Stimulated activated CD4-positive, alpha-beta T cell treated with anti-CD3 and anti-CD28 coated beads, TNF-alpha, amount 100 ng/mL, for 4 hours (primary cell): ENCODE measurements around the gene MLLT10.

Experiments
- DNase-seq, 3 experiments: peaks; one replicate each; pipeline ENCODE4 v3.0.0-alpha.2; 2020; ENCODE audit warnings: low read depth in 3 of 3

The MLLT10 gene

DNA sequence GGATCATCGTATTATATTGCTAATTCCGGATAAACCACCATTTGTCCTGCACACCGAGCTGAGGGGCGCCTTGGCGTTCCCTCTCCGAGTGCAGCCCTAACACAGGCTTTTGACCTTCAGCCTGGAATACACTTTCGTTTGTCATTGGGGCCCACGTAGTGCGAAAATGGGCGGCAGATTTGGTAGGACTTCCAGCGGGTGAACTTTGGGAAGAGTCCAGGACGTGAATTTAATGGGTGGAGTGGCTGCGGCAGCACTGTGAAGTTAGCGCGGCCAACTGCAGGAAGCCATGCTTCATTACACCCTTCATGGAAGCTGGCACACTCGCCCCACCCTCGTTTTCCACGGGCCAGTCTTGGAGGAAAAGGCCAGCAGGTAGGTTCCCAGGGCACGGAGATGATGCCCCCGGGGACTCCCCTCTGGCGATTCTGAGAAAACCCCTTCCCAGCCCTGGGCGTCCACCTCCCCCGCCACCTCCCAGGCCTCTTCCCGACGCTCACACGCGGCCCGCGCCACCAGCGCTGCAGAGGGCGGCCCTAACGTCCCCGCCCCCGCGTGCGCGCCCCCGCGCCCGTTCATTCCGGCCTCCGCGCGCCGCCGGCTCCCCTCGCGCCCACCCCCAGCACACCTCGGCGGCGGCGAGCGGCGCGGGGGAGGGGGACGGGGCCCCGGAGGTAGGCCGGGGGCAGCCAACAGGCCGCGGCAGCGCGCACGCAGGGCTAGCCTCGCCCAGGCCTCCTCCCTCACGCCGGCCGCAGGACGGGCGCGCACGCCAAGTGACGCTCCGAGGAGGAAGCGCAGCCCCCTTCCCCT, at the start of gene MLLT10:
MLLT10 (plus strand) TSS at position 766 of the 813 bp plus-strand sequence. CDS start 413 bp downstream, outside the sequence.
- peak; percentile 75 to 85 (median 81) for DNase-seq

DNA sequence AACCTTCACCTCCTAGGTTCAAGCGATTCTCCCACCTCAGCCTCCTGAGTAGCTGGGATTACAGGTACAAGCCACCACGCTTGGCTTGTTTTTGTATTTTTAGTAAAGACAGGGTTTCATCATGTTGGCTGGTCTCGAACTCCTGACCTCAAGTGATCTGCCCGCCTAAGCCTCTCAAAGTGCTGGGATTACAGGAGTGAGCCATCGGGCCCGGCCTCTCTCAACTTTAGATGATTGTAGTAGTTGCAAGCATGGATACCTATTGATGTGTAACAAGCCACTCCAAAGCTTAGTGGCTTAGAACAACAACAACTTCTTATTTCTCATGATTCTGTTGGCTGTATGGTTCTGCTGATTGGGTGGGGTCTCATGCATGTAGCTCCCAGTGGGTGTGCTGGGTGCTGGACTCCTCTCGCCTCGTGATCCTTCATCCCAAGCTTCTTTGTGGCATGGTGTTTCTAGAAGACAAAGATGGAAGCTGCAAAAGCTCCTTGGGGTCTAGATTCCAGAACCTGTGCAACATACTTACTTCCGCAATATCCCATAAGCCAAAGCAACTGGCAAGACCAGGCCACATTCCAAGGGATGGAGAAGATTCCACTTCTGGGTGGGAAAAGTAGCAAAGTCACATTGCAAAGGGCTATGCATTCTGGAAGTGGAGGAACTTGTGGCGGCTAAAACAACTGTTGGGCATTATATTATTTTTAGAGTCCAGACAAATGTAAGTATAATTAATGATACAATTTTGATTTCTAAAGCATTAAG, 46.4 kb upstream of the MLLT10 start:
- no peak for DNase-seq

DNA sequence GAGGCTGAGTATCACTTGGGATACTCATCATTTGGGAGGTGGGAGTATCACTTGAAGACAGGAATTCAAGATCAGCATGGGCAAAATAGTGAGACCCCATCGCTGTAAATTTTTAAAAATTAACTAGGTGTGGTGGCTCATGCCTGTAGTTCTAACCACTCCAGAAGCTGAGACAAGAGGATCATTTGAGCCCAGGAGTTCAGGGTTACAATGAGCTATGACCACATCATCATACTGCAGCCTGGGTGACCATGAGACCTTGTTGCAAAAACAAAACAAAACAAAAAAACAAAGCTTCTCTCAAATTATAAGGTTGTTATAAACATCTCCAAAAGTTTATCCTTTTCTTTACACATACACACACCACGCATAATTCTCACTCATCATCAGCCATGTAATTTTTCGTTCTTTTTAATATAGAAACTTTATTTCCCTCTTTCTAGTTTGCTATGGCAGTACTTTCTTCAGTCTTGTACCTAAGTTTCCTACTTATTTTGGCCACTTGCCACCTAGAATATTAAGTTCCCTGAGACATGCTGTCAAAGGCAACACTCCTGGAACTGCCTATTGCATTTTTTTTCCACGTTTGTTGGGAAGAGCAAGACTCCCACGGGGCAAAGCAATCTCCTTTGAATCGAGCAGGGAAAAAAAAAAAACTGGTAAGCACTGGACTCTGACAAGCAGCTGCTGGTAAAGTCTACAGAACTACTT, 45.6 kb upstream of the MLLT10 start:
- no peak for DNase-seq

DNA sequence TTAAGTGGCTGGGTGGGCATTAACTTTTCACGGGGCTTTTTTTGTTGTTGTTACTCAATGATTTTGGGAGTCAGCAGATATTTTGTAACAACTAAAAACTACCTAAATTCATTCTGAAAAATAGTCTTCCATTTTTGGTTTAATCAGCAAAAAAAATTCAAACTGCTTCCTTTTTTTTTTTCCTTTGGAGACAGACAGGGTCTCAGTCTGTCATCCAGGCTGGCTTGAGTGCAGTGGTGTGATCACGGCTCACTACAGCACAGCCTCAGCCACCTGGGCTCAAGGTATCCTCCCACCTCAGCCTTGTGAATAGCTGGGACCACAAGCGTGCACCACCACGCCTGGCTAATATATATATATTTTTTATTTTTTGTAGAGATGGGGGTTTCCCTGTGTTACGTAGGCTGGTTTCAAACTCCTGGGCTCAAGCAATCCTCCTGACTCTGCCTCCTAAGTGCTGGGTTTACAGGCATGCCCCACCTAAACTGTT, 45.0 kb upstream of the MLLT10 start:
- no peak for DNase-seq

DNA sequence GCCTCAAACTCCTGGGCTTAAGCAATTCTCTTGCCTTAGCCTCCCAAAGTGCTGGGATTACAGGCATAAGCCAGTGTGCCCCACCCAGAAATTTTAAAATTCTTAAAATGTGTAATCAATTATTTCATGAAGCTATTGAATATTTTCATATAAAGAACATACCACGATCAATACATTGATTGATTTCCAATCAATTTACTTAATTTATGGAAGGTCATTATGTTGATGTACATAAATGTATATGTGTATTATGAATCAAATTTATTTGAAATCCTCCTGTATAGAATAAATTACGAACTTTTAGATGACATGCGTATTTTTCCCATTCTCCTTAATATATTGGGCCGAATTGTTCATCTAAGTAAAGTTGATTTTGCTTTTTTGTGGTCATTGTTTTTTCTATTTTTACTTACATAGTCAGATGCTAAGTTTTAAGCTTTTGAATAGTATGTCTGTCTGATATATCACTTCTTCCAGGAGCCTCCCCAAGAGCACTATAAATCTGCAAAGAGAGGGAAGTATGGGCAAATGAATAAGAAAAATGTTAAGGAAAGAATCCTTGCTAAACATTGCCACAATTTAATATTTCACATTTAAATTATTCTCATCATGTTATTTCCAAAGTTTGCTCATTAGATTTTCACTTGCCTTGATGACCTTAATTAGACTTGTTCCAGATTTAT, 43.9 kb upstream of the MLLT10 start:
- DNase-seq: no peak

DNA sequence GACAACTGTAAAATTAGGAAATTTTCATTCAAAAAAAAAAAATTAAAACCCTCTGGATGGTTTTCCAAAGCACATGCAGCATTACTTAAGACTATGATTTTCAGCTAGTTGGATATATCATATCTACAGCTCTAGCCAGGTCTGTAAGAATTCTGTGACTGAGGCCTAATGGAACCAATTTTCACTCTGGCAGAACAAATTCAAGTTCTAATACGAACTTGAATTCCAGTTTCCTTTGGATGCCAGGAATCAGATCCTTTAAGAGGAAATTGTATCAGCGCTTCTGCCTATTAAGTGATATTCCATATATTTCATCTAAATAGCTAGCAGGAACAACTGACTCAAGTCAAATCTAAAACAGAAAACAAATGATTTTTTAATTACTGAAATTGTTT, 43.3 kb upstream of the MLLT10 start:
- no peak for DNase-seq

DNA sequence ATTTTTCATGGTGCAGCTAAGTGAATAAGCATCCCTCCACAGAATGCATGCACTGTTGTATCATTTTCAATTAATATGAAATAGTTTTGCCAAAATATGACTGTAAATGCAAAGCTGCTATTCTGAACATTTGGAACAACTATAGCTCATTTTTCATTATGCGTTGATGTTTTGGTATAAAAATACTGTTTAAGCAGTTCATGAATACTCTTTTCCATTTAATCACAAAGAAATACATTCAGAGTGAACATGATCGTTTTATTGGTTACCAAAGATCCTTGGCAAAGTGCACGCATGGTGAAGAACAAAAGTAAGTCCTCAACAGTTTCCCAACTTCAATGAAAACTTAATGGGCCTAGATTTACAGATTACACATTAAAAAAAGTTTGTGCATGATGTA, 41.6 kb upstream of the MLLT10 start:
- DNase-seq: no peak

DNA sequence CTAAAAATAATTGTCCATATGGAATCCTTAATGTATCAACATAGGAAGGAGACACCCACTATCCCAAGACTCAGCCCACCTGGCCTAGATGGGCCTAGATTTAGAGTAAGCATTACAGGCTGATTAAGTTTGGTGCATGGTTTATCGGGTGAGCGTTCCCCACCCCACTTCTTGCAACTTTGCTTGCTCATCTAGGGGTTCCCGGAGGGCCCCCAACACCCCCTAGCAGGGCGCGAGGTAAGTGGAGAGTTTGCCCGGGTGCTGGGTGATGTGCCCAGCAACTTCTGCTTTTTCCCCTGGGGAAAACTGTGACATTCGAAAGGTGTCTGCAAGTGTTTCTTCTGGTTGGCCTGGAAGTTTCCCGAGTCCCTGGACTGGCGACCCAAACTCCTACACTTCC, 40.2 kb upstream of the MLLT10 start:
- DNase-seq: no peak

DNA sequence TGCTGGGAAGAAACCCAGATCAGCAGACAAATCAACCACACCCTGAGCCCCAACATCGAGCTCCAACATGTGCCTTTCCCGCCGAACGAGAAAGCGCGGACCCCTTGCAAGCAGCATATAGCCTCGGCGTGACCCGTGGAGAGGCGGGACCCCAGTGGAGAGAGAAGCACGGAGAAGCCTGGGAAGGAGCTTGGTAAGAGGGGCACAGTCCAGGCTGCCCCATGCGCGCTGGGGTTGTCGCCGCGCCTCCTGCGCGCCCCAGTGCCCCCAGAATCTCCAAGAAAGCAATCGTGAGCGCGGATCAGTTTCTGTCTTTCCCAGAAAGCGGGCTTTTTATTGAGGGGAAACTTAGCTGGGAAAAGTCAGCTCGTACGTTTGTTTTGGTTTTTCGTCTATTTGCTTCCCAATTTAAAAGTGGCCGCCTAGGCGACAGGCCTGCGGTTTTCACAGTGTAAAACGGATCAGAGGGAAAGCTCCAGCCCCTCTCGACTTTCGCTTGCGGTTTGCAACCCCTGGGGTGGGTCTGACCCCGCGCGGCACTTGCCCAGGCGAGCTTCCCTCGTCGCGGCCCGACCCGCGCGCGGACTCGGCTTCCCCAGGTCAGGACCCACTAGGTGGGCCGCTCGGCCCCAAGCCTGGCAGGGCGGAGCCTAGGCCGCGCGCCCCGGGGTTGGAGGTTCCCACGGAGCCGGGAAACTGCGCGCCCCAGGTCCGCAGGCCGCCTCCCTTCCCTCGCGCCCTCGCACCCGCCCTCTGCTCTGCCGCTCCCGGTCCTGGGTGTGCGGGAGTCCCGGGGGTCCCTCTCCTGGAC, 39.6 kb upstream of the MLLT10 start:
- no peak for DNase-seq

DNA sequence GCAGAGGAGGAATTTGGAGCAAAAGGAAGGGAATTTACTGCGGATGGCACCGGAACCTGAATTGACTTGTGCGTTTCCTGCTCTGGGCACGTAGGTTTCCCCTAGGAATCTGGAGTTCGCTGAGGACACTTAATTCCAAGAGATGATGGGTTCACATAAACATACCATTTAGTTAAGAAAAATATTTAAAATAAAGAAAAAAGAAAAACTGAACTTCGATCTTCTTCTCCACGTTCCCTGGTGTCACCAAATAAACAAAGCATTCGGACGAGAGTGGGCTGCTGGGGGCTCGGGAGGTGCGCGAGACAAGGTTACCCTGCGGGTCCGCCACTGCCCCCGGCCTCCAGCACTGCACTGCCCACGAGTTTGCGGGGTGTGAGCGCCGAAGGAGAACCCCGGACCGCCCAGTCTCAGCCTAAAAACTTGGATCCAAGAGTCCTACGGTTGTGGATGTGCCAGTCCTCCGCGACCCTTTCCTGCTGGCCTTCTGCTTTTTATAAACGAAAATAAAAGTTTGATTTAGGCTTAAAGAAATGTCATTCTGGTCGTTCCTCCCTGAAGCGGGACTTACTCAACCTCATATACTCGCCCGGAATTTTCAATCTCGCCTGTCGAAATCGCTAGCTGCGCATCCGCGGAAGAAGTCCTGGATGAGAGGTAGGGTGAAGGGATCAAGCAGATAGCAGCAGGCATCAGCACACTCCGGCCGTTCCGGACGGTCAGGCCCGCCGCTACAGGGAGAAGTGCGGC, 38.9 kb upstream of the MLLT10 start:
- no peak for DNase-seq

DNA sequence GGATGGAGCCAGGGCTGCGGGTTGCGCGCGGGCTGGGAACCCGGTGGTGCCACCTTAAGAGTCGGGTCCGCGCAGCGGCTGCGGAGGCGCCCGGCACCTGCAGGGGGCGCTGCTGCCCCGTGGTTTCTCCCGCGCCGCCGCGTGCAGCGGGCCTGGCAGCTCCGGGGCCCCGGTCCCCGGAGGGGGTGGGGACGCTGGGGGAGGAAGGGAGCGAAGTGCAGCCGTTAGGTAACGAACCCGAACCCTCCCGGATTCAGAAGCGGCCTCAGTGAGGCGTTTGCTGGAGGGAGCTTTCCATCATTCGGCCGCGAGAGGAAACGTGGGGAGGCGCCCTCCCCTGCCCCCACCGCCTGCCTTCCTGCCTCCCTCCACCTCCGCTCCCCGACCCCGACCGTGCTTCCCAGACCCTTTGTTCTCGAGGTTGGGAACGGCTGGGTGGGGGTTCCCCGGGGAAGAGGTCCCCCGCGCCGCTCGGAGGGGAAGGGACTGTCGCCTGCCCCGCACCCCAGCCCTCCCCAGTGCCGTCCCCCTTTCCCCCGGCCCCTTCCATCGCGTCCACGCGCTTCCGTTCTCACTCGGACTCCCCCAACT, 38.2 kb upstream of the MLLT10 start:
- DNase-seq: peak; percentile 79 to 82 (median 80)

DNA sequence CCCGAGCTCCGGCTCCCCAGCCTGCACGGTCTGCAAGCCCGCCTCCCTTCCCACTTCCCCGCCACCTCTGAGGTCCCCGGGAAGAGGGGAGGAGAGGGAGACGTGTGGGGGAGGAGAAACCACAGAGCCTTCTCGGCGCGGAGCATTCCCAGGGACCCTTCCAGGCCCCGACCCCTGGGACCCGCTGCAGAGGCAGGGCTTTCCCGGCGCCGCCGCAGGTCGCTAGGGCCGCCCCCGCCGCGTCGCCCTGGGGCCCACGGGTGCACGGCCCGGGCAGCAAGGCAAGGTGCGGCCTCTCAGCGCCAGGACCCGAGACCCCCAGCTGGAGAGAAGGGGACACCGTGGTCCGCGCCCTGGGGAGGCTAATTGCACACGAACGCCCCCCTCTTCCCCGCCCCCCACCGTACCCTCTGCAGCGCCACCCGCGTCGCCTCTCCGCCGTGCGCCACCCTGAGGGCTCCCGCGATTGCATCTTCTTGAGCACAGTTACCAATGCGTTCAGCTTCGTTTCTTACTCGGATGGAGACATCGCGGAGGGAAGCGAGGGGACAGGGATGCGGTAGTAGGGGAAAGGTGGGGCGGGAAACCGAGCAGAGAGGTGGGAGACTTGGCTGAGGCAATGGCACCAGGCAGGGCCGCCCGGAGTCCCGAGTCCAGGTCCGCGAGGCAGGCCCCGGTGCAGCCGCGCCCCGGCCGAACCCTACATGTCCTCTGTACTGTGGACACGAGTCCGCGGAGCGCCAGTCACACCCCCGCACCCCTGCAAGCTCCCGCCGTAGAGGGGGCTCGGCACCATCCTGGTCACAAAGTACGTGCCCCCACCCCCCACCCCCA, 37.5 kb upstream of the MLLT10 start:
- no peak for DNase-seq

DNA sequence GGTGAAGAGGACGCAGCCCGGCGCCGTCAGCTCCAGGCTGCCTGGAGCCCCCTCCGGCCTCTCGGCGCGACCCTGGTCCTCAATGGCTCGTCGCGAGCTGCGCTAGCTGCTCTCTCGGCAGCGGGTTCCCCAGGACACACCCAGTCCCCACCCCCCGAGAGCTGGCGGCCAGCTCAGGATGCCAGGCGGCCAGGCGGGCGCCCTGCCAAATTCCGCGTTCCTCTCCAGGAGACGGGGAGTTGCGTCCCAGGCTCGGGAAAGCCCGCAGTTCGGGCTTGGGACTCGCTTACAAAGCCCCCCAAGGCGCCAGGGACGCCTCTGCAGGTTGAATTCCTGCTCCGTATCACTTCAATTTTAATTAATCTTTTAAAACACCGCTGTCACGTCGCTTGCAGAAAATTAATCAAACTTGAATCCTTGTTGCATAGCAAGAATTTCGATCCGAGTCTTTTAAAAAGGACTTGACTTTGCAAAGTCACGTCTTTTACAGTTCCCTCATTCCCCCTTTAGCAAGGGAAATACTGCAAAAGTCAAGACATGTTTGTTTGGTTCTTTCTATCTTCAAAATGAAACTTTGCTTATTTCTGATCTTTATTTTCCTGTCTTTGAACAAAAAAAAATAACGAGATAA, 36.7 kb upstream of the MLLT10 start:
- DNase-seq: no peak

DNA sequence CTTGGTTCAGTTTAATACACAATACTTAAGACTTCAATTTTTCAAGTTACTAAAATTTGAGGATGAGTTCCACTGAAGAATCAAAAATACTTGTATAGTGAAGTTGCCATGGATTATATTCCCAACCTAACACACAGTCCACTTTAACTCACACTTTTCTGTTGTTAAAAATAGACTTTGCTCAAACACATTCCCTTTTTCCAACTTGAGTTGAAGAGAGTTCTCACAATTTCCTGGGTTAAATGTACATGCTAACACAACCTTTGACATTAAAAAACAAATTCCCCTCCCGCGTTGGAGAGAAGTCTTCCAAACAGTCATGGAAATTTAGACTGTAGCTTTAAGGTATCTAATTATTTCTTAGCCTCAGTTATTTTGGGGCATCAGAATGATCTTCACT, 35.7 kb upstream of the MLLT10 start:
- DNase-seq: no peak

DNA sequence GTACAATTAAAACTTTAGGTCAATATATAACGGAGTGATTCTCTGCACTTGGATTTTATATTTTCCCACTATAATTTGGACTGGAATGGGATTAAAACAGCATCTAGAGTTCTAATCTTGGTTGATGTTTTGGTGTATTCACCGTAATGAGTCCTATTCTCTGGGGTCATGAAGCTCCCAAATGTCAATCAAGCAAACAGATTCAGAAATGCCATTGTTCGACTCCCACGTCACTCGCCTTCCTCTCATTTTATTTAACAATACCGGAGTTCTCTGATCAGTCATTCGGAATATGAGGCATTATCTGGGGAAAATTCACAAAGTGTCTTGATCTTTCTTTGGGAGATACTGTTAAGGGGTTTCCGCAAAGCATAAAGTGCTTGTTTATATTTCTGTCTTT, 35.0 kb upstream of the MLLT10 start:
- no peak for DNase-seq

DNA sequence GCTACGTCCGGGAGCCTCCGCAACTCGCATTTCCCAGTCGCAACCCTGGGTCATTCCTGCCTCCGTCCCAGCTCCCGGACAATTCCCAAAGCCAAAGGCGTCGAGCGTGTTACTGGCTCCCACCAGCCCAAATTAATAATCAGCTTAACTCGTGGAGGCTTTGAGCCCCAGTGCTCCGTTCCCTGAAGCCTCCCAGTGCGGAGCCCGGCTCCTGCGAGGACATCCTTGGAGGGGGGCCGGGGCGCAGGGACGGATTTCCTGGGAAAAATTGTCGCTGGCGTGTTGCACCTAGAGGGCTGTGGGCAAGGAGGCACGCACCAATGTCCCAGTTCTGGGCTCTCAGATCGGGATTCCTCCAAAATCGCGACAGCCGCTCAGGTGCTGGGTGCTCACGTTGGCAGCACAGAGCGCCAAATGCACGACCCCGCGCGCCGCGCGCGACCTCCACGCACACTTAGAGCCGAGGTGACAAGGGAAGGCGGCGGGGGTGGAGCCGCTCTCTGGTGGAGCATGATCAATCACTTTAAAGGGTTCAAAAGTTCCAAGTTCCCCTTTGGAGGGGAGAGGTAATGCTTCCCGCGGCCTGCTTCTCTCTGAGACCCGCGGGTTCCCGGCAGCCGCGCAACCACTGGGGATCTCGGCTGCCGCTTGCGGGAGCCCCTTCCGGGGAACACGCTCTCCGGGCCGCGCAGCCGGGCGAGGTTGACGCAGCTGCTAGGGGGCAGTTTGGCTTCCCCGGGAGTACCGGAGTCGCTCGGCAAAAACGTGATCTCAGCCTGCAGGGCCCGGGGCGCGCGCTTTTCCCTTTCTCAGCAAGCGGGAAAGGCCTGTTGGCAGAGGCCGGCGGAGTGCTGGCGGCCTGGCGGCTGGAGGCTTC, 34.1 kb upstream of the MLLT10 start:
- DNase-seq: no peak

DNA sequence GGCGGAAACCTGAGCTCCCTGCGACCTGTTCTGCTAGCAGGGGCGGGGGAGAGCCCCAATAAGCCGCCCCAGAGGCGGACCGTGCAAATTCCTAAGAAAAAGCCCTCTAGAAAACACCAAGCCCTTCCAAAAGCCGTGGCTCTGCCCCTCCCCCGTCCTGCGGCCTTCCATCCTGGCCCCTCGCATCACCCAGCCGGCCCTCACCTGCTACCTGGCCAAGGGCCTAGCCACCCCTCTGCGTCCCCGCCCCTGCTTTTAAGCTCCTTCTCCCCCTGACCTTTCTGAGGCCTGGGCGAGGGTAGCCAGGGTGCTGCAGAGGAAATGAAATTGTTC, 33.5 kb upstream of the MLLT10 start:
- DNase-seq: no peak

DNA sequence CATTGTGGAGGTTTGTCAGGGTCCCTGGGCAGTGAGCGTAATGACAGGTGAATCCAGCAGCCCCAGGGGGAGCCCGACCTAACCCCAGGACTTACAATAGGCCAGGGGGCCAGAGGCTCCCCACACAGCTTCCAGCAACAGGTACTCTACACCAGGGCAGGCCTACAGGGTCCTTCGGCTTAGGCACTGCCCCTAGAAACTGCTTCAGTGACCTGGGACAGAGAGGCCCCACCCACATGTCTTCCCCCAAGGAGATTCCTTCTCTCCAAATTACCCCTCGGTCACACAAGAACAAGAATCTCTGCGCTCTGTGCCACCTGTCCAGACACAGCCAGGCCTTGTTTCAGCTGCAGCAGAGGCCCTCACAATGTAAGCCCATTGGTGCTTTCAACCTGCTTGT, 32.9 kb upstream of the MLLT10 start:
- no peak for DNase-seq
